Suprapubic skin (tissue), 3 donors: ENCODE data around the gene PEBP1.

Experiments
- CTCF ChIP-seq, 2 donors: fragments of 200-600 bp in 1 of 2; fragments of 450-650 bp in 1 of 2; sonication (generic) in 1 of 2; IDR thresholded peaks; one replicate each; pipeline ENCODE4 v1.5.1; 2016 to 2019; ENCODE audit warnings: antibody characterized with exemption in 2 of 2, mild to moderate bottlenecking in 1 of 2, moderate library complexity in 1 of 2
- EP300 ChIP-seq: sonication (generic); formaldehyde crosslinking; IDR thresholded peaks from one replicate; pipeline ENCODE4 v1.6.1; 2017; ENCODE audit warnings: antibody characterized with exemption
- POLR2A ChIP-seq, 2 donors: fragments of 450-650 bp; IDR thresholded peaks; one replicate each; pipeline ENCODE4 v1.6.1; 2017; ENCODE audit warnings: antibody characterized with exemption in 2 of 2, mild to moderate bottlenecking in 2 of 2, moderate library complexity in 2 of 2

GRCh38 chr12:118144499-118144898 lies 8.6 kb downstream of the PEBP1 start:
- TF ChIP-seq POLR2A (IDR thresholded peaks at IDR 0.05) (no peak), CTCF (IDR thresholded peaks at IDR 0.05) (no peak), EP300 (no peak)
